PC-9 (cell line): ENCODE measurements around the gene PRR33. TPM values are rescaled to one million over a fixed set of nuclear protein-coding genes. Genes with fewer than 3 reads are reported as not detected.

Source experiments
- BruUV-seq: library from RNA; stranded (reverse); fragments of 400-500 nt; replicated peaks from 2 replicates; lab custom pipeline; 2021; lab: Mats Ljungman, UMichigan
- CTCF ChIA-PET: fragments of 300-600 bp; sonication (Branson Sonifier 250); formaldehyde crosslinking; loops from one replicate; lab custom pipeline; 2022; ENCODE audit warnings: antibody characterized with exemption; lab: Charles Lee
- POLR2A ChIA-PET: fragments of 300-600 bp; sonication (Branson Sonifier 250); formaldehyde crosslinking; loops from one replicate; lab custom pipeline; 2022; ENCODE audit warnings: antibody characterized with exemption; ENCODE audit not compliant: unreplicated experiment; lab: Charles Lee
- DNase-seq, 2 experiments: peaks; one replicate each; pipeline versions ENCODE4 v3.0.0 to v3.0.0-alpha.2; 2015 to 2022; ENCODE audit warnings: mixed read lengths in 1 of 2
- H2AFZ ChIP-seq: fragments of 200-600 bp; sonication (generic); 2 replicates; pipeline ENCODE4 v1.8.1; 2017; ENCODE audit warnings: antibody characterized with exemption
- H3F3A ChIP-seq: fragments of 200-600 bp; sonication (generic); 2 replicates; pipeline ENCODE4 v1.8.1; 2017; ENCODE audit warnings: antibody characterized with exemption, mild to moderate bottlenecking, low read depth; ENCODE audit not compliant: insufficient read depth
- H3K27ac ChIP-seq: fragments of 200-600 bp; sonication (generic); 2 replicates; pipeline ENCODE4 v1.6.1; 2016; ENCODE audit warnings: mixed run types
- H3K27me3 ChIP-seq: fragments of 200-600 bp; sonication (generic); 2 replicates; pipeline ENCODE4 v1.6.1; 2016; ENCODE audit warnings: low read depth, mixed run types; ENCODE audit not compliant: insufficient read depth
- H3K36me3 ChIP-seq: fragments of 200-600 bp; sonication (generic); 2 replicates; pipeline ENCODE4 v1.6.1; 2016; ENCODE audit warnings: low read depth, mixed run types
- H3K4me1 ChIP-seq: fragments of 200-600 bp; sonication (generic); replicated peaks from 2 replicates; pipeline ENCODE4 v1.6.1; 2016; ENCODE audit warnings: mixed run types; ENCODE audit not compliant: insufficient read depth
- H3K4me2 ChIP-seq: fragments of 200-600 bp; sonication (generic); 2 replicates; pipeline ENCODE4 v1.6.1; 2017; ENCODE audit warnings: mixed run types
- H3K4me3 ChIP-seq: fragments of 200-600 bp; sonication (generic); 2 replicates; pipeline ENCODE4 v1.6.1; 2016; ENCODE audit warnings: mixed run types
- H3K79me2 ChIP-seq: fragments of 200-600 bp; sonication (generic); 2 replicates; pipeline ENCODE4 v1.6.1; 2017; ENCODE audit warnings: low read depth, mixed run types
- H3K9me2 ChIP-seq: fragments of 200-600 bp; sonication (generic); 2 replicates; pipeline ENCODE4 v1.8.1; 2017; ENCODE audit warnings: mild to moderate bottlenecking; ENCODE audit not compliant: insufficient read depth
- H3K9me3 ChIP-seq: fragments of 200-600 bp; sonication (generic); 2 replicates; pipeline ENCODE4 v1.8.1; 2016; ENCODE audit warnings: low read depth; ENCODE audit not compliant: insufficient read depth
- H4K20me1 ChIP-seq: fragments of 200-600 bp; sonication (generic); 2 replicates; pipeline ENCODE4 v1.8.1; 2017; ENCODE audit not compliant: insufficient read depth
- EZH2 ChIP-seq: fragments of 200-600 bp; sonication (generic); IDR thresholded peaks from 2 replicates; pipeline ENCODE4 v1.8.0; 2017; ENCODE audit warnings: antibody characterized with exemption, low read depth
- intact Hi-C: fragments of 100-400 bp; cut with micrococcal nuclease; formaldehyde crosslinking; loops from one replicate; pipeline ENCODE4 v1.10.0; 2022; ENCODE audit not compliant: unreplicated experiment
- total RNA-seq: library from RNA; stranded (reverse); gene quantifications from 2 replicates; pipeline ENCODE4 v1.2.3, GENCODE V29; 2021
- TF ChIP-seq, protein P1 (sequence below): fragments of 200-600 bp; sonication (generic); conservative IDR thresholded peaks from 2 replicates; pipeline ENCODE4 v1.6.1; 2017; ENCODE audit warnings: mixed run types, antibody characterized with exemption, mild to moderate bottlenecking, moderate library complexity

Gene PRR33
- total RNA-seq, 1 experiment from 2014 or later, result not detected

- no peak overlapping the region for H3K4me3 ChIP-seq
- peaks cover 13% of the 10 kb centered on the region; the same call in 1 of the 2 replicates for H3K27me3 ChIP-seq
- H3K9me2 ChIP-seq, result no peaks in the 10 kb centered on the region
- no peak for DNase-seq
- ChIA-PET CTCF (no interaction called here), POLR2A (interaction anchor here (0.6 kb wide), 1 partner anchor 89 kb away, joined by 5 read pairs; no protein-coding TSS in a partner anchor)
- no TSS peak for BruUV-seq
- no peaks in the 10 kb centered on the region for H3K9me3 ChIP-seq
- no peak for TF ChIP-seq EZH2
- TF ChIP-seq, protein P1, sequence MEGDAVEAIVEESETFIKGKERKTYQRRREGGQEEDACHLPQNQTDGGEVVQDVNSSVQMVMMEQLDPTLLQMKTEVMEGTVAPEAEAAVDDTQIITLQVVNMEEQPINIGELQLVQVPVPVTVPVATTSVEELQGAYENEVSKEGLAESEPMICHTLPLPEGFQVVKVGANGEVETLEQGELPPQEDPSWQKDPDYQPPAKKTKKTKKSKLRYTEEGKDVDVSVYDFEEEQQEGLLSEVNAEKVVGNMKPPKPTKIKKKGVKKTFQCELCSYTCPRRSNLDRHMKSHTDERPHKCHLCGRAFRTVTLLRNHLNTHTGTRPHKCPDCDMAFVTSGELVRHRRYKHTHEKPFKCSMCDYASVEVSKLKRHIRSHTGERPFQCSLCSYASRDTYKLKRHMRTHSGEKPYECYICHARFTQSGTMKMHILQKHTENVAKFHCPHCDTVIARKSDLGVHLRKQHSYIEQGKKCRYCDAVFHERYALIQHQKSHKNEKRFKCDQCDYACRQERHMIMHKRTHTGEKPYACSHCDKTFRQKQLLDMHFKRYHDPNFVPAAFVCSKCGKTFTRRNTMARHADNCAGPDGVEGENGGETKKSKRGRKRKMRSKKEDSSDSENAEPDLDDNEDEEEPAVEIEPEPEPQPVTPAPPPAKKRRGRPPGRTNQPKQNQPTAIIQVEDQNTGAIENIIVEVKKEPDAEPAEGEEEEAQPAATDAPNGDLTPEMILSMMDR, result no peak
- H4K20me1 ChIP-seq, result no peaks in the 10 kb centered on the region
- H3K4me1 ChIP-seq, result no peaks in the 10 kb centered on the region
- no peaks in the 10 kb centered on the region for H3K79me2 ChIP-seq
- no peaks in the 10 kb centered on the region for H3K36me3 ChIP-seq
- H3K27ac ChIP-seq, result no peak overlapping the region
- intact Hi-C loops, result no loop called here
- H3K4me2 ChIP-seq, result no peak overlapping the region
- no peak overlapping the region for H2AFZ ChIP-seq
- H3F3A ChIP-seq, result no peaks in the 10 kb centered on the region
Measured at GRCh38 chr11:1923201-1923956, 31.7 kb upstream of the PRR33 start.

- TF ChIP-seq, protein P1, result no peak
- TF ChIP-seq EZH2, result no peak
- no peaks in the 10 kb centered on the region for H3K4me1 ChIP-seq
- ChIA-PET CTCF (no interaction called here), POLR2A (interaction anchor here (0.6 kb wide), 2 partner anchors 72 to 88 kb away, joined by 5 to 7 read pairs; no protein-coding TSS in a partner anchor)
- H4K20me1 ChIP-seq, result no peaks in the 10 kb centered on the region
- no peak for DNase-seq
- no peaks in the 10 kb centered on the region for H3K9me2 ChIP-seq
- no peak overlapping the region for H3K27ac ChIP-seq
- no peak overlapping the region for H2AFZ ChIP-seq
- intact Hi-C loops, result no loop called here
- H3F3A ChIP-seq, result no peaks in the 10 kb centered on the region
- peaks cover 16% of the 10 kb centered on the region; the same call in 1 of the 2 replicates for H3K27me3 ChIP-seq
- no peaks in the 10 kb centered on the region for H3K79me2 ChIP-seq
- H3K9me3 ChIP-seq, result no peaks in the 10 kb centered on the region
- BruUV-seq, result no TSS peak
- no peak overlapping the region for H3K4me3 ChIP-seq
- no peaks in the 10 kb centered on the region for H3K36me3 ChIP-seq
- H3K4me2 ChIP-seq, result no peak overlapping the region
Measured at GRCh38 chr11:1922481-1923081, 30.9 kb upstream of the PRR33 start.

DNA sequence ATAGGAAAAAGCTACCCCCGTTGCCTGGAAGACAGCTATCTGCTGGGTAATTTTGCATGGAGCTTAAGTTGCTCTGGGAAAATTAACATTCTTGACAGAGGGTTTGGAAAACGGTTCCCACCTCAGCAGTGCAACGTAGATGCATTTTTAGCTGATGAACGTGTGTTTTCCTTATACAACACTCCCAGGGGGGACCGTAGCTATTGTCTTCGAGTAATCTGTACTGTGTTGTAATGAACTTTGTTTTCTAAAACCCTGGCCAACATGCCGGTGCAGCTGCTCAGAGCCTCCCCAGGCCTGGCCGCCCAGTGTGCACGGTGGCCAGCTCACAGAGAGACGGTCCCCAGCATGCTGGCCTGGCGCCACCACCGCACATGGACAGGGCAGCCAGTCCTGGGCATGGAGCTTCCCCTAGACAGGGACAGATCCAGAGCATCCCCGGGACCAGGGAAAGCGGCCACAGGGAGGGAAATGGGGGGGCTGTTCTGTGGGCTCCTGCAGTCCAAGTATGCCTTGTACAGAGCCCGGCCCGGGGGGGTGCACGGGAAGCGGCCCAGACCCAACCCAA lies 30.0 kb upstream of the PRR33 start:
- no peaks in the 10 kb centered on the region for H3K79me2 ChIP-seq
- no peak overlapping the region for H2AFZ ChIP-seq
- H4K20me1 ChIP-seq, result no peaks in the 10 kb centered on the region
- H3K36me3 ChIP-seq, result no peaks in the 10 kb centered on the region
- no peaks in the 10 kb centered on the region for H3F3A ChIP-seq
- peaks cover 16% of the 10 kb centered on the region; the same call in 1 of the 2 replicates for H3K27me3 ChIP-seq
- ChIA-PET POLR2A (interaction anchor here (0.6 kb wide), 1 partner anchor 71 kb away, joined by 7 read pairs; no protein-coding TSS in a partner anchor), CTCF (interaction anchor here (0.6 kb wide), 2 partner anchors 38 to 109 kb away, joined by 3 read pairs; no protein-coding TSS in a partner anchor)
- DNase-seq, result no peak
- H3K9me3 ChIP-seq, result no peaks in the 10 kb centered on the region
- H3K4me1 ChIP-seq, result no peaks in the 10 kb centered on the region
- no TSS peak for BruUV-seq
- intact Hi-C loops, result no loop called here
- no peak for TF ChIP-seq EZH2
- TF ChIP-seq, protein P1, result no peak
- no peak overlapping the region for H3K4me3 ChIP-seq
- H3K27ac ChIP-seq, result no peak overlapping the region
- no peak overlapping the region for H3K4me2 ChIP-seq
- H3K9me2 ChIP-seq, result no peaks in the 10 kb centered on the region
